Right lung (tissue), 5 donors: Measurements from ENCODE around the gene L3MBTL1. TPM values are rescaled to one million over a fixed set of nuclear protein-coding genes. Genes with fewer than 3 reads are reported as not detected.
A peak's percentile ranks its signal among the peaks of the same experiment; 100 is the strongest.
"Not testable (repeated sequence)": the region's sequence is repeated elsewhere in the genome, so short reads cannot be mapped to it uniquely, and the experiment has no call there.

Source experiments
- DNase-seq, 2 donors: peaks; one replicate each; pipeline ENCODE4 v3.0.0-alpha.2; 2013
- polyA plus RNA-seq, 5 donors: library from polyadenylated mRNA; unstranded; fragments of 120-200 nt; gene quantifications; one replicate each; pipeline versions ENCODE4 v1.2.1 to v1.2.3, GENCODE V29; 2013; ENCODE audit warnings: inconsistent platforms in 1 of 5, low replicate concordance in 1 of 5; ENCODE audit not compliant: insufficient read length in 5 of 5, insufficient read depth in 1 of 5

Gene L3MBTL1
- polyA plus RNA-seq, 5 donors = 12.6 to 23.2 (median 16.7) TPM

DNA sequence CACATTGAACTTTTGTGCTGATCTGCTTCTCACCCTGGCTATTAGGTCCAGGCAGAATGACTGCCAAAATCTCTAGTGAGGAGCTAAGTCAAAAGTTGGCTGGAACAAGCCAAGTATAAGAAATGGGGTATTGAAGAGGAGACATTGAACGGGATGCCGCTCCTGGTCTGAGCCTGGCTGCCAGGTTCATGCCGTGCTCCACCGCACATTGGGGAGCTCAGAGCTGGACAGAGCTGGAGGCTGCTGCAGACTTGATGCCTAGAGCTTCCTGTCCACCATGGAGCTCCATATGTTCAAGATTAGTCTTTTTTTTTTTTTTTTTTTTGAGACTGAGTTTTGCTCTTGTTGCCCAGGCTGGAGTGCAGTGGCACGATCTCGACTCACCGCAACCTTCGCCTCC lies 79.1 kb downstream of the L3MBTL1 start:
- no peak for DNase-seq

DNA sequence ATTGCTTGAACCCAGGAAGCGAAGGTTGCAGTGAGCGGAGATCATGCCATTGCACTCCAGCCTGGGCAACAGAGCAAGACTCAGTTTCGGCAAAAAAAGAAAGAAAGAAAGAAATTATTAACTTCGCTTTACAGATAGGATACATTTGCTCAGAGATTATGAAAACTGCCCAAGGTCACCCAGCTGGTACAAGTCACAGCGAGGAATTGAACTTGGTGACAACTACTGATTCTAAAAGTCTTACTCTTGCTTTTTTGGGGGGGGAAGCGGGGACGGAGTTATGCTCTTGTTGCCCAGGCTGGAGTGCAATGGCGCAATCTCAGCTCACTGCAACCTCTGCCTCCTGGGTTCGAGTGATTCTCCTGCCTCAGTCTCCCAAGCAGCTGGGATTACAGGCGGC lies 81.0 kb downstream of the L3MBTL1 start:
- DNase-seq = not testable (repeated sequence)

GRCh38 chr20:43590036-43590391 lies 82.5 kb downstream of the L3MBTL1 start:
- DNase-seq = no peak

- DNase-seq = peak; percentile 94 to 95
Observed at GRCh38 chr20:43590392-43591303, 83.2 kb downstream of the L3MBTL1 start, which contains the start of gene IFT52. Gene IFT52, plus strand, starts transcription at chr20:43590937. Its CDS starts 3,762 bp downstream, at chr20:43594699.

Other genes starting within 250 kb of the L3MBTL1 start
- 100 to 1,000 TPM; 341 to 409 (median 403) TPM for gene SRSF6, start 49.8 kb upstream of the L3MBTL1 start, polyA plus RNA-seq
- 10 to 100 TPM in 2 of 5 donors, 1 to 10 TPM in 3; 8.4 to 12.5 (median 9.5) TPM for gene SGK2, start 51.3 kb downstream of the L3MBTL1 start, polyA plus RNA-seq
- gene IFT52, start 83.2 kb downstream of the L3MBTL1 start, polyA plus RNA-seq = 10 to 100 TPM; 71.3 to 86.1 (median 73.7) TPM
- 10 to 100 TPM; 15.7 to 29.1 (median 20.6) TPM for gene MYBL2, start 159.4 kb downstream of the L3MBTL1 start, polyA plus RNA-seq
- not detected for gene GTSF1L, start 219.3 kb downstream of the L3MBTL1 start, polyA plus RNA-seq